A549 (cell line): ENCODE results near the gene APP. TPM values are rescaled to one million over a fixed set of nuclear protein-coding genes. Genes with fewer than 3 reads are reported as not detected.

ENCODE experiments used
- ATAC-seq, 2 experiments: fragments of 200-7000 bp in 1 of 2; fragments of >200 bp in 1 of 2; cut with Nextera tagmentation in 1 of 2; cut with Tn5 transposase in 1 of 2; 3 replicates each; pipeline versions ENCODE4 v1.8.0 to v1.9.1; 2018 to 2020; ENCODE audit warnings: mild to moderate bottlenecking in 1 of 2, moderate library complexity in 1 of 2
- CTCF ChIA-PET: fragments of 300-600 bp; sonication (Branson Sonifier 250); formaldehyde crosslinking; extraction: SDS; loops from one replicate; lab custom pipeline; 2021; ENCODE audit warnings: antibody characterized with exemption, inconsistent platforms; lab: Yijun Ruan, JAX
- POLR2A ChIA-PET: fragments of 350-600 bp; formaldehyde crosslinking; extraction: SDS; loops from one replicate; lab custom pipeline; 2021; ENCODE audit warnings: antibody characterized with exemption, inconsistent platforms; lab: Yijun Ruan, JAX
- DNase-seq, 2 experiments: peaks; one replicate each; pipeline versions ENCODE4 v3.0.0 to v3.0.0-alpha.2; 2011 to 2016; ENCODE audit warnings: low read depth in 1 of 2, low spot score in 1 of 2
- FAIRE-seq: peaks from 2 replicates; lab custom pipeline; 2011; peaks lifted over from hg19 to GRCh38; lab: Jason Lieb, UNC
- H3K27ac ChIP-seq, 2 experiments: fragments of >200 bp; sonication (Bioruptor Twin); formaldehyde crosslinking; 3 replicates each; pipeline ENCODE4 v1.5.1; 2016 to 2017
- H3K4me1 ChIP-seq: fragments of >200 bp; sonication (Bioruptor Twin); formaldehyde crosslinking; 3 replicates; pipeline ENCODE4 v1.6.1; 2016
- H3K4me2 ChIP-seq: fragments of >200 bp; sonication (Bioruptor Twin); formaldehyde crosslinking; 3 replicates; pipeline ENCODE4 v1.6.1; 2016
- H3K4me3 ChIP-seq: fragments of >200 bp; sonication (Bioruptor Twin); formaldehyde crosslinking; 3 replicates; pipeline ENCODE4 v1.5.1; 2016
- H3K9me3 ChIP-seq: fragments of >200 bp; sonication (Bioruptor Twin); formaldehyde crosslinking; 3 replicates; pipeline ENCODE4 v1.6.1; 2016
- BHLHE40 ChIP-seq: IDR thresholded peaks from 2 replicates; pipeline ENCODE4 v1.6.1; 2012; ENCODE audit warnings: low read depth, low read length, inconsistent platforms
- CBX8 ChIP-seq: fragments of 200-600 bp; sonication (generic); IDR thresholded peaks from 2 replicates; pipeline ENCODE4 v1.6.1; 2016
- CHD2 ChIP-seq: fragments of 150-350 bp; IDR thresholded peaks from 2 replicates; pipeline ENCODE4 v1.6.1; 2014; ENCODE audit warnings: low read length; ENCODE audit not compliant: partially characterized antibody
- CHD4 ChIP-seq: fragments of 200-600 bp; sonication (generic); IDR thresholded peaks from 2 replicates; pipeline ENCODE4 v1.6.1; 2016; ENCODE audit warnings: antibody characterized with exemption, mild to moderate bottlenecking, borderline replicate concordance
- EHF ChIP-seq: fragments of 250-450 bp; sonication (Bioruptor Pico); IDR thresholded peaks from 2 replicates; pipeline ENCODE4 v1.5.0; 2020; ENCODE audit warnings: mild to moderate bottlenecking
- EHMT2 ChIP-seq: fragments of 200-600 bp; sonication (generic); IDR thresholded peaks from 2 replicates; pipeline ENCODE4 v1.6.1; 2016; ENCODE audit warnings: antibody characterized with exemption, low read depth, mild to moderate bottlenecking, moderate library complexity
- ESRRA ChIP-seq: fragments of 150-350 bp; IDR thresholded peaks from 2 replicates; pipeline ENCODE4 v1.6.1; 2014; ENCODE audit warnings: mild to moderate bottlenecking, low read length, borderline replicate concordance
- FOXS1 ChIP-seq: fragments of 250-450 bp; sonication (Bioruptor Pico); IDR thresholded peaks from 2 replicates; pipeline ENCODE4 v1.5.0; 2020; ENCODE audit warnings: mild to moderate bottlenecking, moderate library complexity
- HEYL ChIP-seq: fragments of 250-450 bp; sonication (Bioruptor Pico); IDR thresholded peaks from 2 replicates; pipeline ENCODE4 v1.8.0; 2021; ENCODE audit warnings: mild to moderate bottlenecking, moderate library complexity
- HOXA7 ChIP-seq: fragments of 250-450 bp; sonication (Bioruptor Pico); IDR thresholded peaks from 2 replicates; pipeline ENCODE4 v1.5.0; 2020; ENCODE audit warnings: mild to moderate bottlenecking, moderate library complexity
- HOXB13 ChIP-seq: fragments of 250-450 bp; sonication (Bioruptor Pico); IDR thresholded peaks from 2 replicates; pipeline ENCODE4 v1.5.0; 2020; ENCODE audit warnings: low read depth, mild to moderate bottlenecking, moderate library complexity
- HOXB5 ChIP-seq: fragments of 250-450 bp; sonication (Bioruptor Pico); IDR thresholded peaks from 2 replicates; pipeline ENCODE4 v1.5.0; 2020; ENCODE audit warnings: mild to moderate bottlenecking, moderate library complexity
- JUN ChIP-seq, 2 experiments: fragments of >200 bp; sonication (Bioruptor Twin); formaldehyde crosslinking; IDR thresholded peaks; 2 replicates in 1 of 2; 3 replicates in 1 of 2; pipeline ENCODE4 v1.6.1; 2016 to 2017
- KDM5A ChIP-seq: fragments of 200-600 bp; sonication (generic); IDR thresholded peaks from 2 replicates; pipeline ENCODE4 v1.6.1; 2016; ENCODE audit warnings: antibody characterized with exemption, mild to moderate bottlenecking
- POLR2A ChIP-seq: IDR thresholded peaks from 2 replicates; pipeline ENCODE4 v1.6.1; 2012; ENCODE audit warnings: mild to moderate bottlenecking, low read length
- RAD21 ChIP-seq, 2 experiments: fragments of >200 bp in 1 of 2; sonication (Bioruptor Twin) in 1 of 2; formaldehyde crosslinking in 1 of 2; IDR thresholded peaks in 1 of 2; conservative IDR thresholded peaks in 1 of 2; 2 replicates in 1 of 2; 3 replicates in 1 of 2; pipeline ENCODE4 v1.6.1; 2012 to 2018; ENCODE audit warnings: inconsistent platforms in 1 of 2
- RFX5 ChIP-seq: fragments of 450-650 bp; IDR thresholded peaks from 2 replicates; pipeline ENCODE4 v1.7.1; 2014; ENCODE audit warnings: antibody characterized with exemption, mild to moderate bottlenecking, moderate library complexity
- SMC3 ChIP-seq: fragments of >200 bp; sonication (Bioruptor Twin); formaldehyde crosslinking; IDR thresholded peaks from 3 replicates; pipeline ENCODE4 v1.6.1; 2018; ENCODE audit warnings: inconsistent platforms
- TFCP2L1 ChIP-seq: fragments of 250-450 bp; sonication (Bioruptor Pico); IDR thresholded peaks from 2 replicates; pipeline ENCODE4 v1.5.0; 2021; ENCODE audit warnings: mild to moderate bottlenecking
- TP53 ChIP-seq: fragments of 250-450 bp; sonication (Bioruptor Pico); IDR thresholded peaks from 2 replicates; pipeline ENCODE4 v1.5.0; 2021; ENCODE audit warnings: mild to moderate bottlenecking, moderate library complexity
- ZC3H11A ChIP-seq: fragments of 450-650 bp; IDR thresholded peaks from 2 replicates; pipeline ENCODE4 v1.6.1; 2014; ENCODE audit warnings: antibody characterized with exemption, mild to moderate bottlenecking
- ZFP36 ChIP-seq: fragments of 450-650 bp; IDR thresholded peaks from 2 replicates; pipeline ENCODE4 v1.6.1; 2014; ENCODE audit warnings: borderline replicate concordance; ENCODE audit not compliant: partially characterized antibody
- ZNF302 ChIP-seq: fragments of 250-450 bp; sonication (Bioruptor Pico); IDR thresholded peaks from 2 replicates; pipeline ENCODE4 v1.9.0; 2021; ENCODE audit warnings: inconsistent platforms, mild to moderate bottlenecking, moderate library complexity
- ZSCAN20 ChIP-seq: fragments of 250-450 bp; sonication (Bioruptor Pico); IDR thresholded peaks from 2 replicates; pipeline ENCODE4 v1.8.0; 2022; ENCODE audit warnings: mild to moderate bottlenecking, moderate library complexity
- WGBS: methylation state at CpG from one replicate; pipeline ENCODE4 v1.1.6; 2017; ENCODE audit errors: missing lambda C conversion rate; 5-methylcytosine and 5-hydroxymethylcytosine counted together
- polyA plus RNA-seq, 4 experiments: library from polyadenylated mRNA; depleted of rRNA in 3 of 4; stranded (reverse); fragments of >200 nt; fragmentation: RNase III in 1 of 4; extraction: RNeasy Plus Mini Kit Qiagen cat#74134 plus additional on column Dnase treatment in 1 of 4; gene quantifications; 2 replicates in 3 of 4; 3 replicates in 1 of 4; pipeline ENCODE4 v1.2.3, GENCODE V29; 2011 to 2017
- TF ChIP-seq, protein P1 (sequence below): fragments of 250-450 bp; sonication (Bioruptor Pico); IDR thresholded peaks from 2 replicates; pipeline ENCODE4 v1.5.0; 2020; ENCODE audit warnings: low read depth, mild to moderate bottlenecking, moderate library complexity
- TF ChIP-seq, protein P2 (sequence below): fragments of 450-650 bp; IDR thresholded peaks from 2 replicates; pipeline ENCODE4 v1.6.1; 2014; ENCODE audit warnings: antibody characterized with exemption
- TF ChIP-seq, protein P3 (sequence below): IDR thresholded peaks from 2 replicates; pipeline ENCODE4 v1.6.1; 2012

APP gene
- polyA plus RNA-seq, 2 of the 4 experiments (the other 2 are of a cell fraction) = 540 to 565 TPM

DNA sequence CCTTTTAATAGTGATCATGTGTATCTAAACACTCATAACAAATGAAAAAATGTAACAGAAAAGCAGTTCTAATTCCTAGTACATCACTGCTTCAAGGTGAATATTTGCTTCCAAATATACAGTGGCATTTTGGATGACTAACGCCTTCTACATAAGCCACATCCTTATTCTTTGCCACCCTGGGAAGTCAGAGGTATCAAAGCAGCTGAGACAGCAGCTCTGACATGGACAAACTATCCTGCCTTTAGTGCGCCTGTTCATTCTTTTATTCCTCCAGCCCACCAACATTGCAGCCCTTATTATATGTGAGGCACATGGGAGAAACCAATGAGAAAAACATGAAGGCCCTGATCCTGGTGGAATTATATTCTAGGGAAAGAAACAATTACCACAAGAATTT is 183.0 kb downstream of the APP start:
- no peak for FAIRE-seq
- ChIA-PET POLR2A (no interaction called here), CTCF (no interaction called here)
- Histone ChIP-seq H3K9me3 (no peaks in the 10 kb centered on the region), H3K27ac (no peak overlapping the region), H3K4me1 (no peaks in the 10 kb centered on the region), H3K4me2 (no peak overlapping the region), H3K4me3 (no peak overlapping the region)
- TF ChIP-seq ZNF302 (CRISPR knock-in tag) = no peak
- TF ChIP-seq HEYL (CRISPR knock-in tag) = no peak
- no peak for TF ChIP-seq TFCP2L1
- no peak for TF ChIP-seq ZC3H11A
- no peak for TF ChIP-seq KDM5A
- TF ChIP-seq HOXB13 = no peak
- no peak for TF ChIP-seq RAD21 (conservative IDR thresholded peaks at IDR 0.05 in 1 of 2, IDR thresholded peaks at IDR 0.05 in 1 of 2)
- TF ChIP-seq, protein P1, sequence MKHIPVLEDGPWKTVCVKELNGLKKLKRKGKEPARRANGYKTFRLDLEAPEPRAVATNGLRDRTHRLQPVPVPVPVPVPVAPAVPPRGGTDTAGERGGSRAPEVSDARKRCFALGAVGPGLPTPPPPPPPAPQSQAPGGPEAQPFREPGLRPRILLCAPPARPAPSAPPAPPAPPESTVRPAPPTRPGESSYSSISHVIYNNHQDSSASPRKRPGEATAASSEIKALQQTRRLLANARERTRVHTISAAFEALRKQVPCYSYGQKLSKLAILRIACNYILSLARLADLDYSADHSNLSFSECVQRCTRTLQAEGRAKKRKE (CRISPR knock-in tag) = no peak
- TF ChIP-seq ZSCAN20 (CRISPR knock-in tag) = no peak
- TF ChIP-seq, protein P2, sequence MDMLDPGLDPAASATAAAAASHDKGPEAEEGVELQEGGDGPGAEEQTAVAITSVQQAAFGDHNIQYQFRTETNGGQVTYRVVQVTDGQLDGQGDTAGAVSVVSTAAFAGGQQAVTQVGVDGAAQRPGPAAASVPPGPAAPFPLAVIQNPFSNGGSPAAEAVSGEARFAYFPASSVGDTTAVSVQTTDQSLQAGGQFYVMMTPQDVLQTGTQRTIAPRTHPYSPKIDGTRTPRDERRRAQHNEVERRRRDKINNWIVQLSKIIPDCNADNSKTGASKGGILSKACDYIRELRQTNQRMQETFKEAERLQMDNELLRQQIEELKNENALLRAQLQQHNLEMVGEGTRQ = no peak
- no peak for TF ChIP-seq ESRRA
- no peak for ATAC-seq
- whole genome bisulfite sequencing = 98% methylated on average over 2 of the region's 2 CpGs
- DNase-seq = no peak

DNA sequence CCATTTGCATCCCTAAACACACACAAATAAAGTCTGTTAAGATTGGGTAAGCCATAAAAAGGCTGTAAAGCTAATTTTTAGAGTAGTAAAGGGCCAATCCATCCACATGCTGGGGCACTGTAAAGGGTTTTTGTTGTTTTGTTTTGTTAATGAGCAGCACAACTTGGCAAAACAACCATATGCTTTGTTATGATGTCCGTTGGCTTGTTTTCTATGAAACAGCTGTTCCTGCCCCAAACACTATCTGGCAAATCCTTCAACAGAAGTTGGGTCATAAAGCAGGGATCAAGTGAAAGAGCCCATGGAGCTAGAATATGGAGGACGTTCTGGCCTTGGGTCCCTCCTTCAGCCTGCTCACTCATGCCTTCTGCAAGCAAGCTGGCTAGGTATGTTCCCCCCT is 183.6 kb downstream of the APP start:
- no peak for ATAC-seq
- POLR2A ChIA-PET = no interaction called here
- no peak overlapping the region for H3K27ac ChIP-seq
- H3K9me3 ChIP-seq = no peaks in the 10 kb centered on the region
- TF ChIP-seq ZFP36 (no peak), EHF (CRISPR knock-in tag) (no peak), JUN (IDR thresholded peaks at IDR 0.05) (no peak), CHD4 (no peak), HOXB13 (no peak), POLR2A (no peak), KDM5A (no peak), RFX5 (no peak), HOXB5 (CRISPR knock-in tag) (no peak), CHD2 (no peak), TP53 (CRISPR knock-in tag) (no peak), EHMT2 (no peak)
- TF ChIP-seq, protein P3, sequence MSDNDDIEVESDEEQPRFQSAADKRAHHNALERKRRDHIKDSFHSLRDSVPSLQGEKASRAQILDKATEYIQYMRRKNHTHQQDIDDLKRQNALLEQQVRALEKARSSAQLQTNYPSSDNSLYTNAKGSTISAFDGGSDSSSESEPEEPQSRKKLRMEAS = no peak
- TF ChIP-seq, protein P2 = no peak
- TF ChIP-seq, all 56 proteins: peak for 0
- Histone ChIP-seq H3K4me3 (no peak overlapping the region), H3K4me2 (no peak overlapping the region), H3K4me1 (no peaks in the 10 kb centered on the region)
- FAIRE-seq = no peak
- DNase-seq = no peak
- WGBS = 97% methylated on average over 2 of the region's 2 CpGs
- CTCF ChIA-PET = interaction anchor here (1.0 kb wide), 1 partner anchor 33 kb away, joined by 3 read pairs; no protein-coding TSS in a partner anchor

DNA sequence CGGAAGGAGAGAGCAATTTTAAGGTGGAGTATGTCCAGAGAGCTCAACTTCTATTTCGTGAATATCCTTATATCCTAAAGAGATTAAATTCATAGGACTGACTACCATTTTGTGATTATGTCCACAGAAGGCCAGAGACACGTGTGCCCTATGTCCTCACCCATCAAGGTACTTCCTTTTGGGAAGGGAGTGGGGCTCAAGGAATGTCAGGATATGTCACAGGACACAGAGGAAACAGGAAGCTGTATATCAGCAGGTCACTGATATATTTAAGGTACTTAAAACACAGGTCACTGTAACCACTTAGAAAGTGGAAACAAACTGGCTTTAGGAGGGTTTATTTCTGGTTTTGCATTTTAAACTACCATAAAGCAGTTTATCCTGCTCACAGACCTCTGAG is 184.6 kb downstream of the APP start:
- POLR2A ChIA-PET = no interaction called here
- no peaks in the 10 kb centered on the region for H3K9me3 ChIP-seq
- FAIRE-seq = no peak
- WGBS = 93% methylated on average over 3 of the region's 3 CpGs
- CTCF ChIA-PET = interaction anchor here (1.0 kb wide), 1 partner anchor 34 kb away, joined by 3 read pairs; no protein-coding TSS in a partner anchor
- H3K4me1 ChIP-seq = no peaks in the 10 kb centered on the region
- DNase-seq = no peak
- H3K4me3 ChIP-seq = no peak overlapping the region
- no peak for ATAC-seq
- no peak for TF ChIP-seq FOXS1 (CRISPR knock-in tag)
- TF ChIP-seq POLR2A = no peak
- TF ChIP-seq HOXB13 = no peak
- TF ChIP-seq HOXA7 = no peak
- TF ChIP-seq HOXB5 (CRISPR knock-in tag) = no peak
- TF ChIP-seq ZC3H11A = no peak
- TF ChIP-seq CBX8 = no peak
- TF ChIP-seq SMC3 = no peak
- no peak for TF ChIP-seq HEYL (CRISPR knock-in tag)
- TF ChIP-seq BHLHE40 = no peak
- no peak overlapping the region for H3K4me2 ChIP-seq
- H3K27ac ChIP-seq = no peak overlapping the region
